Neural progenitor cell (in vitro differentiated cells): Measurements from ENCODE around the gene CDH13.

Source experiments
- EZH2 ChIP-seq: fragments of 200-600 bp; sonication (generic); IDR thresholded peaks from 2 replicates; pipeline ENCODE4 v1.6.1; 2017; ENCODE audit warnings: antibody characterized with exemption, mild to moderate bottlenecking, moderate library complexity
- TF ChIP-seq, protein P1 (sequence below): fragments of 200-600 bp; sonication (generic); IDR thresholded peaks from 2 replicates; pipeline ENCODE4 v1.5.1; 2017; ENCODE audit warnings: antibody characterized with exemption, mild to moderate bottlenecking

- no peak for TF ChIP-seq EZH2
- TF ChIP-seq, protein P1, sequence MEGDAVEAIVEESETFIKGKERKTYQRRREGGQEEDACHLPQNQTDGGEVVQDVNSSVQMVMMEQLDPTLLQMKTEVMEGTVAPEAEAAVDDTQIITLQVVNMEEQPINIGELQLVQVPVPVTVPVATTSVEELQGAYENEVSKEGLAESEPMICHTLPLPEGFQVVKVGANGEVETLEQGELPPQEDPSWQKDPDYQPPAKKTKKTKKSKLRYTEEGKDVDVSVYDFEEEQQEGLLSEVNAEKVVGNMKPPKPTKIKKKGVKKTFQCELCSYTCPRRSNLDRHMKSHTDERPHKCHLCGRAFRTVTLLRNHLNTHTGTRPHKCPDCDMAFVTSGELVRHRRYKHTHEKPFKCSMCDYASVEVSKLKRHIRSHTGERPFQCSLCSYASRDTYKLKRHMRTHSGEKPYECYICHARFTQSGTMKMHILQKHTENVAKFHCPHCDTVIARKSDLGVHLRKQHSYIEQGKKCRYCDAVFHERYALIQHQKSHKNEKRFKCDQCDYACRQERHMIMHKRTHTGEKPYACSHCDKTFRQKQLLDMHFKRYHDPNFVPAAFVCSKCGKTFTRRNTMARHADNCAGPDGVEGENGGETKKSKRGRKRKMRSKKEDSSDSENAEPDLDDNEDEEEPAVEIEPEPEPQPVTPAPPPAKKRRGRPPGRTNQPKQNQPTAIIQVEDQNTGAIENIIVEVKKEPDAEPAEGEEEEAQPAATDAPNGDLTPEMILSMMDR = no peak
Observed at GRCh38 chr16:83589576-83589975, 962.8 kb downstream of the CDH13 start.
